K562 (cell line): Measurements from ENCODE around the gene GAK. TPM values are rescaled to one million over a fixed set of nuclear protein-coding genes. Genes with fewer than 3 reads are reported as not detected.

Experiments
- ATAC-seq: fragments of 200-7000 bp; cut with Tn5 transposase; 3 replicates; pipeline ENCODE4 v1.9.1; 2020; ENCODE audit warnings: moderate library complexity
- BruUV-seq: library from RNA; stranded (reverse); fragments of 400-500 nt; replicated peaks from 2 replicates; lab custom pipeline; 2021; lab: Mats Ljungman, UMichigan
- CTCF ChIA-PET: fragments of 300-600 bp; formaldehyde crosslinking; extraction: SDS; loops from one replicate; lab custom pipeline; 2021; ENCODE audit warnings: low intra/inter-chr PET ratio; lab: Yijun Ruan, JAX
- POLR2A ChIA-PET: fragments of 300-600, 350-650 bp; sonication (Branson Sonifier 250); formaldehyde crosslinking; extraction: SDS; loops from one replicate; lab custom pipeline; 2021; ENCODE audit warnings: antibody characterized with exemption, inconsistent platforms; lab: Yijun Ruan, JAX
- DNase-seq, 4 experiments: peaks; one replicate each; pipeline versions ENCODE4 v3.0.0 to v3.0.0-alpha.2; 2011 to 2018; ENCODE audit warnings: low spot score in 3 of 4, mixed read lengths in 3 of 4; ENCODE audit errors: extremely low read depth in 1 of 4
- FAIRE-seq: peaks from 2 replicates; lab custom pipeline; 2011; peaks lifted over from hg19 to GRCh38; lab: Jason Lieb, UNC
- H2AFZ ChIP-seq: 2 replicates; pipeline ENCODE4 v1.6.0; 2011; ENCODE audit warnings: low read depth, low read length, control low read depth, inconsistent platforms
- H3K27ac ChIP-seq: fragments of 200-600 bp; 3 replicates; pipeline ENCODE4 v1.8.0; 2011; ENCODE audit warnings: low read depth, mild to moderate bottlenecking, control low read depth, inconsistent platforms, low read length, moderate library complexity, mixed read lengths; ENCODE audit errors: extremely low read depth
- H3K27me3 ChIP-seq, 2 experiments: fragments of 300-600 bp in 1 of 2; 2 replicates in 1 of 2; 3 replicates in 1 of 2; pipeline versions ENCODE4 v1.6.0 to v1.8.0; 2011; ENCODE audit warnings: inconsistent platforms in 2 of 2, low read length in 2 of 2, mild to moderate bottlenecking in 1 of 2, mixed read lengths in 1 of 2, moderate library complexity in 1 of 2; ENCODE audit not compliant: control insufficient read depth in 2 of 2, insufficient read depth in 2 of 2
- H3K36me3 ChIP-seq: fragments of 300-600 bp; 3 replicates; pipeline ENCODE4 v1.8.0; 2011; ENCODE audit warnings: mild to moderate bottlenecking, low read length, inconsistent platforms; ENCODE audit not compliant: control insufficient read depth, insufficient read depth
- H3K4me1 ChIP-seq, 2 experiments: fragments of 200-600 bp in 1 of 2; replicated peaks in 1 of 2; 2 replicates in 1 of 2; 3 replicates in 1 of 2; pipeline versions ENCODE4 v1.5.1 to v1.8.0; 2011; ENCODE audit warnings: inconsistent platforms in 2 of 2, low read length in 2 of 2, mild to moderate bottlenecking in 1 of 2, mixed read lengths in 1 of 2, moderate library complexity in 1 of 2; ENCODE audit not compliant: control insufficient read depth in 2 of 2, insufficient read depth in 2 of 2
- H3K4me2 ChIP-seq: 2 replicates; pipeline ENCODE4 v1.6.1; 2011; ENCODE audit warnings: low read length, control low read depth, inconsistent platforms, mixed read lengths; ENCODE audit not compliant: insufficient read depth
- H3K4me3 ChIP-seq: fragments of 200-600 bp; sonication (generic), shearing (Covaris generic); 2 replicates; pipeline ENCODE4 v1.5.1; 2016; ENCODE audit warnings: control low read depth, inconsistent platforms
- H3K79me2 ChIP-seq: fragments of 200-600 bp; 3 replicates; pipeline ENCODE4 v1.8.0; 2011; ENCODE audit warnings: low read length, inconsistent platforms; ENCODE audit not compliant: control insufficient read depth, insufficient read depth
- H3K9ac ChIP-seq, 2 experiments: 2 replicates each; pipeline versions ENCODE4 v1.6.0 to v1.6.1; 2011; ENCODE audit warnings: low read depth in 2 of 2, low read length in 2 of 2, control low read depth in 1 of 2, inconsistent platforms in 1 of 2, mild to moderate bottlenecking in 1 of 2, mixed read lengths in 1 of 2; ENCODE audit not compliant: insufficient read depth in 1 of 2
- H3K9me1 ChIP-seq: one replicate; pipeline ENCODE4 v1.6.0; 2011; ENCODE audit warnings: inconsistent platforms, mild to moderate bottlenecking, low read length, moderate library complexity; ENCODE audit not compliant: control insufficient read depth, insufficient read depth
- H3K9me3 ChIP-seq: replicated peaks from 2 replicates; pipeline ENCODE4 v1.5.1; 2011; ENCODE audit warnings: low read depth, low read length, inconsistent platforms; ENCODE audit not compliant: control insufficient read depth, insufficient read depth
- H4K20me1 ChIP-seq: replicated peaks from 2 replicates; pipeline ENCODE4 v1.6.1; 2011; ENCODE audit warnings: low read length, inconsistent platforms, mixed read lengths; ENCODE audit not compliant: control insufficient read depth, insufficient read depth
- FOXA3 ChIP-seq, 2 experiments: fragments of 450-650 bp in 1 of 2; sonication (generic) in 1 of 2; formaldehyde crosslinking; IDR thresholded peaks in 1 of 2; conservative IDR thresholded peaks in 1 of 2; 2 replicates each; pipeline versions ENCODE4 v1.4.0 to v1.8.0; 2020 to 2022; ENCODE audit warnings: mild to moderate bottlenecking in 2 of 2, missing genetic modification reagents in 1 of 2
- WGBS: fragments of 100-300 bp; shearing (Covaris generic); methylation state at CpG from one replicate; pipeline ENCODE4 v1.1.6; 2016; ENCODE audit warnings: low coverage, mixed read lengths; ENCODE audit not compliant: insufficient coverage; ENCODE audit errors: missing lambda C conversion rate; 5-methylcytosine and 5-hydroxymethylcytosine counted together
- in situ Hi-C: fragments of 300-500 bp; cut with MboI; formaldehyde crosslinking; loops from 4 replicates; pipeline ENCODE4 v1.15.0; 2018; ENCODE audit warnings: inconsistent platforms, mixed read lengths
- intact Hi-C: fragments of 100-400 bp; cut with micrococcal nuclease; formaldehyde crosslinking; loops from 2 replicates; pipeline ENCODE4 v1.14.2; 2022
- polyA plus RNA-seq, 8 experiments: library from polyadenylated mRNA; depleted of rRNA in 4 of 8; stranded (reverse) in 5 of 8; unstranded in 3 of 8; fragments of >200 nt; fragmentation: Nextera tagmentation in 2 of 8; fragmentation: Illumina TruSeq in 1 of 8; extraction: Ambion mirVana in 2 of 8; extraction: Trizol in 1 of 8; gene quantifications; 2 replicates each; pipeline versions ENCODE4 v1.2.1 to v1.2.3, GENCODE V29; 2011 to 2014; ENCODE audit warnings: inconsistent platforms in 1 of 8, missing spikeins in 1 of 8
- total RNA-seq, 7 experiments: library from RNA; depleted of rRNA in 6 of 7; stranded (reverse); fragments of >200 nt in 6 of 7; fragmentation: Illumina TruSeq in 2 of 7; extraction: Trizol in 2 of 7; gene quantifications; 2 replicates each; pipeline versions ENCODE4 v1.2.1 to v1.2.3, GENCODE V29; 2011 to 2021; ENCODE audit warnings: low replicate concordance in 1 of 7
- TF ChIP-seq, protein P1 (sequence below), 2 experiments: fragments of 450-650 bp in 1 of 2; sonication (generic) in 1 of 2; formaldehyde crosslinking; conservative IDR thresholded peaks; 2 replicates each; pipeline versions ENCODE4 v1.4.0 to v1.8.1; 2020 to 2022; ENCODE audit warnings: mild to moderate bottlenecking in 1 of 2, missing genetic modification reagents in 1 of 2

Gene GAK
- total and polyA plus RNA-seq, 9 of the 15 experiments (the other 6 are each of a cell fraction or from before 2014, with no cell fraction given), result 1.3 to 102 (median 16.2) TPM

DNA sequence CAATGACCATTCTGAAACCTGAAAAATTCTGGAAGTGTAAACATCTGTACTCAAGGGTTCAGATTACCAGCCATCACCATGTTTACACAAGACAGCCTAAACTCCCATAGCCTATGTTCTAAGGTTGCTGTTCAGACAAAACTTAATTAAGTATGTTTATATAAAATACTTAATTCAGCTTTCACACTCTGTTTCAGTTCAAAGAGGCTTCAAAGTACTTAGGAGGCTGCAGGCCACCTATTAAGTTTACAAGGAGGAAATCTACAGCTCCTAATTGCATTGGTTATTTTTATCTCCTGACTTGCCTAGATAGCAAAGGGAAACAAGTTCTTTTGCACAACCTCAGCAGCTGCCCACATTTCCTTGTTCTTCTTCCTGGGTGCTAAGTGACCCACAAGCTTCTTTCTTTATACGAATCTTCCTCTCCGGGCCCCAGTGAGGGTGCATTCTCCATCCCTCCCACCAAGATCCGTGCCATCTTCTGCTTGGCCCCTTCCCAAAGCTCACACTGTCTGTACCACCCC lies 2.0 kb downstream of the GAK start:
- no peak for DNase-seq
- Histone ChIP-seq H4K20me1 (peaks cover 33% of the 10 kb centered on the region; the same call in 1 of the 2 replicates), H3K9me1 (no peaks in the 10 kb centered on the region), H3K36me3 (peaks cover 17% of the 10 kb centered on the region; the same call in 2 of the 3 replicates), H3K4me2 (peak overlapping the region; percentile 92)
- no peak for FAIRE-seq
- in situ Hi-C loops, result no loop called here
- intact Hi-C loops, result loop anchor here (2.0 kb wide), 1 partner anchor 43 kb away; the partner anchor contains the start of gene DGKQ
- peak; percentile 76 to 82 for TF ChIP-seq FOXA3 (CRISPR knock-in tag; conservative IDR thresholded peaks at IDR 0.05 in 1 of 2, IDR thresholded peaks at IDR 0.05 in 1 of 2)
- TF ChIP-seq, protein P1, sequence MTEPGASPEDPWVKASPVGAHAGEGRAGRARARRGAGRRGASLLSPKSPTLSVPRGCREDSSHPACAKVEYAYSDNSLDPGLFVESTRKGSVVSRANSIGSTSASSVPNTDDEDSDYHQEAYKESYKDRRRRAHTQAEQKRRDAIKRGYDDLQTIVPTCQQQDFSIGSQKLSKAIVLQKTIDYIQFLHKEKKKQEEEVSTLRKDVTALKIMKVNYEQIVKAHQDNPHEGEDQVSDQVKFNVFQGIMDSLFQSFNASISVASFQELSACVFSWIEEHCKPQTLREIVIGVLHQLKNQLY (CRISPR knock-in tag; conservative IDR thresholded peaks at IDR 0.05), result no peak
- TF ChIP-seq, all 486 proteins: peak for 1
- Histone ChIP-seq H3K9ac (0 out of 4 replicates have a peak overlapping the region, but pooled peaks have one; percentile 8 to 88), H3K27me3 (no peaks in the 10 kb centered on the region), H3K4me3 (peak overlapping the region; percentile 99), H3K27ac (no peak overlapping the region), H2AFZ (no peak overlapping the region), H3K9me3 (no peaks in the 10 kb centered on the region), H3K79me2 (peaks cover 70% of the 10 kb centered on the region), H3K4me1 (peaks cover 16 to 26% of the 10 kb centered on the region in 2 experiments)
- no peak for ATAC-seq
- ChIA-PET POLR2A (interaction anchor here (0.6 to 2.1 kb wide), 6 partner anchors 9 to 148 kb away, joined by 3 to 6 read pairs (median 3); no protein-coding TSS in a partner anchor), CTCF (no interaction called here)
- no TSS peak for BruUV-seq
- 35% methylated on average over 2 of the region's 3 CpGs for WGBS
